ENCODE data around the gene ZSCAN31.

GRCh38 chr6:28311139-28311823, 24.7 kb downstream of the ZSCAN31 start:
- TF ChIP-seq NRF1 (IDR thresholded peaks at IDR 0.05; ENCODE audit: low read depth, low read length) (no peak), YY1 (IDR thresholded peaks at IDR 0.05; ENCODE audit: low read depth) (no peak), GATA2 (CRISPR knock-in tag; IDR thresholded peaks at IDR 0.05) (no peak), TAF1 (IDR thresholded peaks at IDR 0.05; ENCODE audit: borderline replicate concordance, low read depth, low read length) (no peak)
